ENCODE measurements around the gene PLA2G2F.
"Not testable (repeated sequence)": the region's sequence is repeated elsewhere in the genome, so short reads cannot be mapped to it uniquely, and the experiment has no call there.

Gene PLA2G2F

GRCh38 chr1:20115479-20115878, 23.6 kb upstream of the PLA2G2F start:
- DNase-seq = no peak

GRCh38 chr1:20115916-20116315, 23.2 kb upstream of the PLA2G2F start:
- no peak for DNase-seq

- no peak for DNase-seq
Measured at GRCh38 chr1:20117236-20117635, 21.9 kb upstream of the PLA2G2F start.

GRCh38 chr1:20119347-20119746, 19.8 kb upstream of the PLA2G2F start, which contains the start of gene PLA2G2D:
Gene PLA2G2D, minus strand, starts transcription at chr1:20119536. Its CDS starts 38 bp downstream, at chr1:20119498.
- DNase-seq = no peak

- DNase-seq = no peak
Measured at GRCh38 chr1:20120796-20121195, 18.3 kb upstream of the PLA2G2F start.

GRCh38 chr1:20123722-20124455, 15.2 kb upstream of the PLA2G2F start:
- DNase-seq = no peak

- DNase-seq = no peak
Measured at GRCh38 chr1:20124456-20125057, 14.6 kb upstream of the PLA2G2F start.

- no peak for DNase-seq
Measured at GRCh38 chr1:20125100-20125499, 14.0 kb upstream of the PLA2G2F start.

GRCh38 chr1:20126041-20126805, 12.9 kb upstream of the PLA2G2F start:
- no peak for DNase-seq

GRCh38 chr1:20126806-20127440, 12.2 kb upstream of the PLA2G2F start:
- no peak for DNase-seq

GRCh38 chr1:20130518-20130917, 8.6 kb upstream of the PLA2G2F start:
- DNase-seq = not testable (repeated sequence)

GRCh38 chr1:20134995-20135394, 4.1 kb upstream of the PLA2G2F start:
- no peak for DNase-seq

- no peak for DNase-seq
Measured at GRCh38 chr1:20136249-20136648, 2.9 kb upstream of the PLA2G2F start.

- DNase-seq = no peak
Measured at GRCh38 chr1:20137055-20137454, 2.1 kb upstream of the PLA2G2F start.

GRCh38 chr1:20137604-20138003, 1.5 kb upstream of the PLA2G2F start:
- no peak for DNase-seq

- DNase-seq = no peak
Measured at GRCh38 chr1:20138346-20138745, 777 bp upstream of the PLA2G2F start.

GRCh38 chr1:20139776-20140612, 871 bp downstream of the PLA2G2F start:
- no peak for DNase-seq

- DNase-seq = no peak
Measured at GRCh38 chr1:20141001-20141400, 1.9 kb downstream of the PLA2G2F start.

- DNase-seq = no peak
Measured at GRCh38 chr1:20141466-20141865, 2.3 kb downstream of the PLA2G2F start.

GRCh38 chr1:20142001-20142710, 3.0 kb downstream of the PLA2G2F start:
- no peak for DNase-seq

GRCh38 chr1:20143318-20143717, 4.2 kb downstream of the PLA2G2F start:
- DNase-seq = no peak
